HG03571 (cell line): ENCODE measurements around the gene NAXE.
"Not testable (repeated sequence)": the region's sequence is repeated elsewhere in the genome, so short reads cannot be mapped to it uniquely, and the experiment has no call there.

Experiments
- ATAC-seq: cut with Tn5 transposase; IDR thresholded peaks from one replicate; pipeline ENCODE4 v1.9.1; 2021; ENCODE audit not compliant: unreplicated experiment

The NAXE gene

GRCh38 chr1:156592910-156593660, 1.5 kb downstream of the NAXE start:
- no peak for ATAC-seq

GRCh38 chr1:156593661-156593989, 2.0 kb downstream of the NAXE start:
- ATAC-seq = no peak

- no peak for ATAC-seq
These were observed 2.6 kb downstream of the NAXE start for GRCh38 chr1:156594190-156594589.

- no peak for ATAC-seq
These were observed 3.4 kb downstream of the NAXE start for GRCh38 chr1:156595016-156595415.

DNA sequence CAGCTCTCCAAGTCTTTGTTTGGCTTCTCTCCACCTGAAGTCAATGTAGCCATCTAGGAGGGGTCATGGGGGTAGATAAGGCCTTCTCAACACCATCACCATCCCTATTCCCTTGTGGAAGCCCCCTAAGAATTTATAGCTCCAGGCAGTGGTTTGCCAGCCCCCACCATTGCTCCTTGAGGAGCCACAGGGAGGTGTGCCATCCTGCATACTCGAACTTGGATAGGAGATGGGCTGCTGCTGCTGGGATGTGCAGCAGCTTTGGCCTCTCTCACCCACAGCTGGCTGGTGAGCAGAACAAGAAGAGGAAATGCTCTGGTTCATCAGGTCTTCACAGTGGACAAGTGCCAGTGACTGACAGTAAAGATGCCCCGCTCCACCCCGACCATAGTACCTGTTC, 4.8 kb downstream of the NAXE start:
- ATAC-seq = no peak

- no peak for ATAC-seq
These were observed 6.5 kb downstream of the NAXE start for GRCh38 chr1:156598125-156598524.

GRCh38 chr1:156598731-156599432, 7.3 kb downstream of the NAXE start:
- ATAC-seq = no peak

DNA sequence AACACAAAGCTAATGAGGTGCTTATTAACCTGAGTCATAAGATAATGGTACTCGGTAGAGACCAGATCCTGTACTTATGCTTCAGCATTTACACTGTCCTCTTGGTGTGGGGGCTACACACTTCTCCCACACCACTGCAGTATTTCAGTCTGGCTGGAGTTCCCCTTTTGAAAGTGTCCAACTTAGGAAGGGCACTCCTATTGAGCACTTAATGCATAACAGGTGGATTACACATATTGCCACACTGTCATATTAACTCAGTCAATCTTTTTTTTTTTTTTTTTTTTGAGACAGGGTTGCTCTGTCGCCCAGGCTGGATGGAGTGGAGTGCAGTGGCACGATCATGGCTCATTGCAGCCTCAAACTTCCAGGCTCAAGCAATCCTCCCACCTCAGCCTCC, 8.2 kb downstream of the NAXE start:
- ATAC-seq = no peak

DNA sequence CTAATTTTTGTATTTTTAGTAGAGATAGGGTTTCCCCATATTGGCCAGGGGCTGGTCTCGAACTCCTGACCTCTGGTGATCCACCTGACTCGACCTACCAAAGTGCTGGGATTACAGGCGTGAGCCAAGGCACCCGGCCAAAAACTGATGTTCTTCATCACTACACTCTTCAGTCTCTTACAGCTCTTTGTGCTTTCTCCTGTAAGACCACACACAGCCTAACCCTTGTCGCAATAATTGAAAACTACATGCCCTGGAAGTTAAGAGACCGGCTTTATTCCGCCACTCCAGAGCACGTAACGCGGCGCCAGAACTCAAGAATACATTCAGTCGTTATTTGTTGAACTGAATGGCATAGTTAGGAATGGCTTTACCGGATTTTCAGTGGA, 9.2 kb downstream of the NAXE start:
- ATAC-seq = peak; percentile 13

- peak; percentile 43 for ATAC-seq
These were observed 9.7 kb downstream of the NAXE start, which contains the start of gene GPATCH4 for GRCh38 chr1:156601122-156601830. Gene GPATCH4 (minus strand): TSS chr1:156601479.

DNA sequence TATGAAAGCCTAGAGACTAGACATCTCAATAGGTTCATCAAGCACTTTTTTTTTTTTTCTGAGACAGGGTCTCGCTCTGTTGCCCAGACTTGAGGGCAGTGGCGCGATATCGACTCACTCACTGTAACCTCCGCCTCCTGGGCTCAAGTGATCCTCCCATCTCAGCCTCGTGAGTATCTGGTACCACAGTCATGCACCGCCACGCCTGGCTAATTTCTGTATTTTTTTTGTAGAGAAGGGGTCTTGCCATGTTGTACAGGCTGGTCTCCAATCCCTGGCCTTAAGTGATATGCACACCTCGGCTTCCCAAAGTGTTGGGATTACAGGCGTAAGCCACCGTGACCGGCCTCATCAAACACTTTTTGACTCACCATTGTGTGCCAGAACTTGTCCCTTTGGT, 10.3 kb downstream of the NAXE start:
- peak; percentile 10 for ATAC-seq

DNA sequence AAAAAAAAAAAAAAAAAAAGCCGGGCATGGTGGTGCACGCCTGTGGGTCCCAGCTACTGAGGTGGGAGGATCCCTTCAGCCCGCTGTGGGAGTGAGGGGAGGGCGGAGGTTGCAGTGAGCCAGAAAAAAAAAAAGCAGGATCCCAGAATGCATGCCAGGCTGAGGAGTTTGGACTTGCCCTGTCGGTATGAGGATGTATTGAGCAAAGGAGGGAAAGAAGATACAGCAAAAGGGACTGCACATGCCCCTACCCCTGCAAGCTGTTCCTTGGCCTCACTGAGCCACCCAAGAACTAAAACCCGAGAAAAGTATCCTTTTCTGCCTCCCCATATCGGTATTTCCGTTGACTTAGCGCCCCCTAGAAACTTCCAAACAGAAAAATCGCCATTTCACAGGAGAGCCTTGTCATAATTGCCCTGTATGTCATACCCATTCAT, 11.0 kb downstream of the NAXE start:
- ATAC-seq = no peak

DNA sequence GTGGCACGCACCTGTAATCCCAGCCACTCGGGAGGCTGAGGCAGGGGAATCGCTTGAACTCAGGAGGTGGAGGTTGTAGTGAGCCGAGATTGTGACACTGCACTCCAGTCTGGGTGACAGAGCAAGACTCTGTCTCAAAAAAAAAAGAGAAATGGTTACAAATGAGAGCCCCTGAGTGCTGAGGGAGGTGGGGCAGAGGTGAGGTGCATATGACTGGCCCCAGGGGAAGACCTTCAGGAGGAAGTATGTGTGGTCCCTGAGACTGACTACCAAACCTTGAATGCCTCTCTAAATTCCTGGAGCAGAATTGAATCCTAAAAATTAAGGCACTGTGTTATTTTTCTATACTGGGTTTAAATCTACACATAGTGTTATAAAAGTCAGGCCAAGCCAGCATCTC, 15.8 kb downstream of the NAXE start:
- not testable (repeated sequence) for ATAC-seq

DNA sequence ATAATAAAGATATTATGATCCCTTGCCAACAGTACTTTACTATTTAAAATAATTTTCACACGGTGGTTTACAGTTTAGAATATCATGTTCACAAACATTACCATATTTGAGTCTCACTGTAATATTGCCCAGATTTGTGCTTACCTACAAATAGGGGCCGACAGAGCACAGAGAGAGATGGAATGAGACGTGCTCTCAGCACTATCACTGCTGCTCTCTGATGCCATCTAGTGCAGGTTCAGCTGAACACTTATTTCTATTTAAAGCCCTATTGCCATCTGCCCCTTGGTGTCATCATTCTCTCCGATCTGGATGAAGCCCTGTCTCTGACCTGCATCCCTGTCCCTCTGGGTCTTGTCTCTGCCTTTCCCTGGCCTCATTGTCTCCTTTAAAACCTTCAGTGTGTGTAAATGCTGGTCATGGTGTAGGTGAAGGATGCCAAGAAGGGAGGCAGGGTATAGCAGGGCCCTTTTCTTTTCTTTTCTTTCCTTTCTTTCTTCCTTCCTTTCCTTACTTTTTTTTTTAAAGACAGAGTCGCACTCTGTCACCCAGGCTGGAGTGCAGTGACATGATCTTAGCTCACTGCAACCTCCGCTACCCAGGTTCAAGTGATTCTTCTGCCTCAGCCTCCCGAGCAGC, 16.6 kb downstream of the NAXE start:
- no peak for ATAC-seq

DNA sequence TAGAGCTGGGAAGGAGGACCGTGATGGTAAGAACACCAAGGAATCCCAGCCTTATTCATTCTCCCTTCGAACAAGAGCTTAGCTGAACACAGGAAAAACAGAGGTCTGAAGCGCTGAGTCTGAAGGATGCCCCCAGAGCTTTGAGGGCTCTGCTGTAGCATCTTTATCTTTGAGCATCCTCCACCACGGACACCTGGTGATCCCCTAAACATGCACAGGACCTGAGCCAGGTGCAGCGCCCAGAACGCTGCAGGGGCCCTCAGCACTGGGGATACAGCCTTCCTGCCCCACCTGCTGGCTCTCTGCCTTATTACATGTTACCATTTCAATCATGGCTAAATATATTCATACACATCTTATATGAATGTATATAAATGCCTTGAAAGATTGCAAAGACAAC, 17.4 kb downstream of the NAXE start:
- no peak for ATAC-seq

DNA sequence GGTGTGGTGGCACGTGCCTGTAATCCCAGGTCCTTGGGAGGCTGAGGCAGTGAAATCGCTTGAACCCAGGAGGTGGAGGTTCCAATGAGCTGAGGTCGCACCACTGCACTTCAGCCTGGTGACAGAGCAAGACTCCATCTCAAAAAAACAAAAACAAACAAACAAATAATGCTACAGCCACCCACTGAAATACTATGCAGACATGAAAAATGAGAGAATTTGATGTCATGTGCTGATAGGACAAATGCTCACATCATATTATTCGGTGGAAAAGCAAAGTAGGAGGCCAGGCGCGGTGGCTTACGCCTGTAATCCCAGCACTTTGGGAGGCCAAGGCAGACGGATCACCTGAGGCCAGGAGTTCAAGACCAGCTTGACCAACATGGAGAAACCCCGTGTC, 18.5 kb downstream of the NAXE start:
- not testable (repeated sequence) for ATAC-seq

GRCh38 chr1:156612666-156613065, 21.1 kb downstream of the NAXE start:
- no peak for ATAC-seq

DNA sequence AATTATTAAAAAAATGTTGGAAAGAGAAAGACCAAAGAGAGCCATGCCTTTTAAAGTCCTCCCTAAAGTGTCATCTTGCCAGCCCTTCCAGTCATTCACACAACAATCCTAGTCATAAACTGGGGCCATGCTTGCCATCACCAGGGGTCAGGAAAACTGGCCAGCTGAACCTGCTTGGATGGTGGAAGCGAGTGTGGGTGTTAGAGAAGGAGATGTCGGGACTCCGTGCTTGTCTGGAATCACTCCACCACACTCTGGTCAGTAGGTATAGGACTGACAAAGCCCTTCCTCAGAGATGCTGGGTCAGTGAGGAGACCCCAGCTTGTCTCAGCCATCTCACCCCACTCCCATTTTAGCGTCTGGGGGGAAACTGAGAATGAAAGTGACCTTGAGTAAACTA, 24.4 kb downstream of the NAXE start:
- no peak for ATAC-seq

GRCh38 chr1:156616463-156616862, 24.9 kb downstream of the NAXE start:
- no peak for ATAC-seq

DNA sequence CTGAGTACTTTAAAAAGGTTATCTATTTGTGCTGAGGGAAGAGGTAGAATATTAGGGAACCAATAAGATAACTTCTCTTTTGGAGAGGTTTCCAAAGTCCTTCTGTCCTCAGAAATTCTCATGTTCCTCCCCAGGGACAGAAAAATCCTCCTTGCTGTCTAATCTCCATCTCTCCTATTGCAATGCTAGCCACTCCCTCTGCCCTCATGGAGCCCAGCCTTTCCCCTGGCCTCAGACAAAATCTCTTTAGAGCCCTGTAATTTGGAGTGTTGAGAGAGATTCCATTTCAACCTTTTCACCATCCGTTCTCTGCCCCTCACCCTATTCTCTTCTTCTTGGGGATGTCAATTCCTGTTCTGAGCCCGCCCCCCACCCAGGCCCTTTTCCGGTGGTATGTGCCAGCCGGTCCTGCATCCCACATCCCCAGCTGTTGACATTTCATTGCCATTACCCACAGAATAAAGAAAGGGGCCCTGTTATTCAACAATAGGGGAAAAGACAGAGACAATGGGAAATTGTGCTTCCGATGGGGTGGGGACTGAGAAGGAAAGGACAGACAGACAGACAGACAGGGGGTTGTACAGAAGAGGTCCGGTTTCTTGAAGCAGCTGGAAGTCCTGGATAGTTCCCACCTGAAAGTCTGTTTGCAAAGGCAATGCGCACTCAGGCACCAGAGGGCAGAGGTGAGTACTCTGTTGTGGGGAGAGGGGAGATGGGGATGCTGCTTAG, 27.4 kb downstream of the NAXE start, which contains the start of gene HAPLN2:
HAPLN2 (plus strand) TSS at position 563 of the 729 bp plus-strand sequence. CDS start 4,076 bp downstream, outside the sequence.
- ATAC-seq = no peak

GRCh38 chr1:156619582-156619955, 28.0 kb downstream of the NAXE start:
- ATAC-seq = no peak
